Neural progenitor cell (in vitro differentiated cells): ENCODE results near the gene MYBPC1. TPM values are rescaled to one million over a fixed set of nuclear protein-coding genes. Genes with fewer than 3 reads are reported as not detected.

Experiments
- DNase-seq: peaks from one replicate; pipeline ENCODE4 v3.0.0-alpha.2; 2016; ENCODE audit warnings: low spot score
- H2AFZ ChIP-seq: fragments of 200-600 bp; sonication (generic); replicated peaks from 2 replicates; pipeline ENCODE4 v1.6.1; 2016; ENCODE audit warnings: antibody characterized with exemption
- H3F3A ChIP-seq: fragments of 200-600 bp; sonication (generic); 2 replicates; pipeline ENCODE4 v1.6.1; 2016; ENCODE audit warnings: antibody characterized with exemption, low read depth
- H3K27ac ChIP-seq: fragments of 200-600 bp; sonication (generic); 2 replicates; pipeline ENCODE4 v1.5.1; 2016; ENCODE audit warnings: mild to moderate bottlenecking
- H3K27me3 ChIP-seq: fragments of 200-600 bp; sonication (generic); 2 replicates; pipeline ENCODE4 v1.6.1; 2016; ENCODE audit warnings: mild to moderate bottlenecking, moderate library complexity
- H3K36me3 ChIP-seq: fragments of 200-600 bp; sonication (generic); 2 replicates; pipeline ENCODE4 v1.5.1; 2016
- H3K4me1 ChIP-seq: fragments of 200-600 bp; sonication (generic); 2 replicates; pipeline ENCODE4 v1.6.1; 2016; ENCODE audit warnings: mixed run types
- H3K4me2 ChIP-seq: fragments of 200-600 bp; sonication (generic); 2 replicates; pipeline ENCODE4 v1.6.1; 2016
- H3K4me3 ChIP-seq: fragments of 200-600 bp; sonication (generic); 2 replicates; pipeline ENCODE4 v1.5.1; 2016
- H3K79me2 ChIP-seq: fragments of 200-600 bp; sonication (generic); 2 replicates; pipeline ENCODE4 v1.6.1; 2016; ENCODE audit warnings: low read depth
- H3K9ac ChIP-seq: fragments of 200-600 bp; sonication (generic); 2 replicates; pipeline ENCODE4 v1.6.1; 2016
- H3K9me3 ChIP-seq: fragments of 200-600 bp; sonication (generic); 2 replicates; pipeline ENCODE4 v1.5.1; 2016; ENCODE audit warnings: low read depth
- H4K20me1 ChIP-seq: fragments of 200-600 bp; sonication (generic); 2 replicates; pipeline ENCODE4 v1.6.1; 2016; ENCODE audit warnings: low read depth
- H3K27ac Mint-ChIP-seq: 3 replicates; pipeline ENCODE4 v1.8.0; 2021; ENCODE audit warnings: mixed read lengths
- H3K27me3 Mint-ChIP-seq: 2 replicates; pipeline ENCODE4 v1.8.0; 2022; ENCODE audit warnings: low read depth, mild to moderate bottlenecking, inconsistent platforms, moderate library complexity, mixed read lengths; ENCODE audit not compliant: insufficient read depth
- H3K36me3 Mint-ChIP-seq: 3 replicates; pipeline ENCODE4 v1.8.0; 2021; ENCODE audit warnings: mixed read lengths
- H3K4me1 Mint-ChIP-seq: 3 replicates; pipeline ENCODE4 v1.8.0; 2021; ENCODE audit warnings: mixed read lengths
- H3K4me3 Mint-ChIP-seq: 3 replicates; pipeline ENCODE4 v1.8.0; 2021; ENCODE audit warnings: mild to moderate bottlenecking, moderate library complexity, mixed read lengths
- H3K9me3 Mint-ChIP-seq: 3 replicates; pipeline ENCODE4 v1.8.0; 2020; ENCODE audit warnings: mixed read lengths
- CTCF ChIP-seq: fragments of 200-600 bp; sonication (generic); IDR thresholded peaks from 2 replicates; pipeline ENCODE4 v1.5.1; 2017; ENCODE audit warnings: antibody characterized with exemption, mild to moderate bottlenecking
- EZH2 ChIP-seq: fragments of 200-600 bp; sonication (generic); IDR thresholded peaks from 2 replicates; pipeline ENCODE4 v1.6.1; 2017; ENCODE audit warnings: antibody characterized with exemption, mild to moderate bottlenecking, moderate library complexity
- EZH2phosphoT487 ChIP-seq: fragments of 200-600 bp; sonication (generic); IDR thresholded peaks from 2 replicates; pipeline ENCODE4 v1.6.1; 2017; ENCODE audit warnings: antibody characterized with exemption
- total RNA-seq: library from RNA; depleted of rRNA; stranded (reverse); fragments of >200 nt; gene quantifications from 2 replicates; pipeline ENCODE4 v1.2.3, GENCODE V29; 2015; ENCODE audit warnings: low replicate concordance

Gene MYBPC1
- total RNA-seq, 1 donor from 2014 or later, result not detected

- Histone ChIP-seq H3F3A (no peaks in the 10 kb centered on the region), H4K20me1 (no peaks in the 10 kb centered on the region), H3K36me3 (no peaks in the 10 kb centered on the region), H3K9ac (no peak overlapping the region), H3K27me3 (peaks cover 19% of the 10 kb centered on the region), H3K4me3 (no peak overlapping the region), H3K4me1 (no peaks in the 10 kb centered on the region), H3K79me2 (no peaks in the 10 kb centered on the region), H3K4me2 (no peak overlapping the region), H2AFZ (no peak overlapping the region), H3K9me3 (no peaks in the 10 kb centered on the region), H3K27ac (no peak overlapping the region)
- no peak overlapping the region for H3K27ac Mint-ChIP-seq
- no peaks in the 10 kb centered on the region for H3K36me3 Mint-ChIP-seq
- H3K4me3 Mint-ChIP-seq, result no peak overlapping the region
- TF ChIP-seq EZH2phosphoT487 (no peak), CTCF (no peak), EZH2 (no peak)
- H3K9me3 Mint-ChIP-seq, result no peaks in the 10 kb centered on the region
- H3K27me3 Mint-ChIP-seq, result peaks cover 6% of the 10 kb centered on the region
- DNase-seq, result no peak
- peaks cover 3% of the 10 kb centered on the region for H3K4me1 Mint-ChIP-seq
Observed at GRCh38 chr12:101637936-101638335, 43.2 kb downstream of the MYBPC1 start.

- Histone ChIP-seq H3F3A (no peaks in the 10 kb centered on the region), H3K4me2 (peak overlapping the region; percentile 73), H3K36me3 (no peaks in the 10 kb centered on the region), H3K27ac (no peak overlapping the region), H3K27me3 (peaks cover 37% of the 10 kb centered on the region), H2AFZ (no peak overlapping the region), H4K20me1 (no peaks in the 10 kb centered on the region), H3K9me3 (no peaks in the 10 kb centered on the region), H3K79me2 (no peaks in the 10 kb centered on the region), H3K4me3 (peak overlapping the region; percentile 34), H3K4me1 (no peaks in the 10 kb centered on the region), H3K9ac (no peak overlapping the region)
- peaks cover 6% of the 10 kb centered on the region for H3K27me3 Mint-ChIP-seq
- peak overlapping the region; percentile 82 for H3K4me3 Mint-ChIP-seq
- peaks cover 3% of the 10 kb centered on the region for H3K4me1 Mint-ChIP-seq
- peak; percentile 28 for TF ChIP-seq EZH2
- no peak for TF ChIP-seq EZH2phosphoT487
- peak; percentile 69 for DNase-seq
- no peaks in the 10 kb centered on the region for H3K36me3 Mint-ChIP-seq
- no peaks in the 10 kb centered on the region for H3K9me3 Mint-ChIP-seq
- no peak overlapping the region for H3K27ac Mint-ChIP-seq
Observed at GRCh38 chr12:101642115-101643067, 47.6 kb downstream of the MYBPC1 start.

GRCh38 chr12:101647711-101648110, 52.9 kb downstream of the MYBPC1 start:
- no peak overlapping the region for H3K4me3 ChIP-seq
- H3K4me1 ChIP-seq, result no peaks in the 10 kb centered on the region
- Mint-ChIP-seq H3K9me3 (no peaks in the 10 kb centered on the region), H3K27me3 (no peaks in the 10 kb centered on the region), H3K36me3 (no peaks in the 10 kb centered on the region), H3K4me1 (no peaks in the 10 kb centered on the region), H3K27ac (no peak overlapping the region), H3K4me3 (no peak overlapping the region)
- no peaks in the 10 kb centered on the region for H3K36me3 ChIP-seq
- H3F3A ChIP-seq, result no peaks in the 10 kb centered on the region
- no peaks in the 10 kb centered on the region for H3K79me2 ChIP-seq
- H3K9ac ChIP-seq, result no peak overlapping the region
- H4K20me1 ChIP-seq, result no peaks in the 10 kb centered on the region
- no peak overlapping the region for H3K4me2 ChIP-seq
- no peak overlapping the region for H3K27ac ChIP-seq
- no peak overlapping the region for H2AFZ ChIP-seq
- TF ChIP-seq EZH2phosphoT487 (no peak), CTCF (no peak), EZH2 (no peak)
- no peaks in the 10 kb centered on the region for H3K9me3 ChIP-seq
- DNase-seq, result no peak
- H3K27me3 ChIP-seq, result peaks cover 20% of the 10 kb centered on the region

- Mint-ChIP-seq H3K36me3 (no peaks in the 10 kb centered on the region), H3K27ac (no peak overlapping the region), H3K27me3 (no peaks in the 10 kb centered on the region), H3K9me3 (no peaks in the 10 kb centered on the region), H3K4me1 (no peaks in the 10 kb centered on the region), H3K4me3 (no peak overlapping the region)
- no peaks in the 10 kb centered on the region for H3K4me1 ChIP-seq
- H3K27ac ChIP-seq, result no peak overlapping the region
- H3K27me3 ChIP-seq, result peaks cover 15% of the 10 kb centered on the region
- TF ChIP-seq EZH2 (no peak), EZH2phosphoT487 (no peak), CTCF (no peak)
- no peaks in the 10 kb centered on the region for H3K36me3 ChIP-seq
- H3K4me3 ChIP-seq, result no peak overlapping the region
- no peaks in the 10 kb centered on the region for H3K79me2 ChIP-seq
- H2AFZ ChIP-seq, result no peak overlapping the region
- no peak overlapping the region for H3K4me2 ChIP-seq
- no peaks in the 10 kb centered on the region for H3F3A ChIP-seq
- DNase-seq, result no peak
- H3K9me3 ChIP-seq, result no peaks in the 10 kb centered on the region
- H3K9ac ChIP-seq, result no peak overlapping the region
- H4K20me1 ChIP-seq, result no peaks in the 10 kb centered on the region
Observed at GRCh38 chr12:101648195-101648594, 53.4 kb downstream of the MYBPC1 start.
